ENCODE measurements around the gene ATP1B4.

- TF ChIP-seq CTCF (IDR thresholded peaks at IDR 0.05; ENCODE audit: low read length) (no peak), EZH2 (IDR thresholded peaks at IDR 0.05; ENCODE audit: borderline replicate concordance, low read length) (no peak)
These were observed 4.7 kb upstream of the ATP1B4 start for GRCh38 chrX:120357186-120357585.
